Stomach (tissue), 9 donors: ENCODE results near the gene PAQR5. TPM values are rescaled to one million over a fixed set of nuclear protein-coding genes. Genes with fewer than 3 reads are reported as not detected.

Source experiments
- DNase-seq, 2 donors: peaks; one replicate each; pipeline versions ENCODE4 v3.0.0 to v3.0.0-alpha.2; 2013 to 2019
- H3K27ac ChIP-seq, 5 donors: fragments of 200-600 bp in 4 of 5; sonication (generic) in 4 of 5; one replicate each; pipeline ENCODE4 v1.5.1; 2013 to 2019; ENCODE audit warnings: mild to moderate bottlenecking in 1 of 5, moderate library complexity in 1 of 5
- H3K27me3 ChIP-seq, 3 donors: fragments of 200-600 bp; sonication (generic); one replicate each; pipeline ENCODE4 v1.5.1; 2017 to 2019; ENCODE audit warnings: mixed run types in 1 of 3
- H3K36me3 ChIP-seq, 4 donors: fragments of 200-600 bp; sonication (generic); 1 replicate in 3 of 4; 2 replicates in 1 of 4; pipeline ENCODE4 v1.5.1; 2016 to 2019
- H3K4me1 ChIP-seq, 4 donors: fragments of 200-600 bp; sonication (generic); one replicate each; pipeline ENCODE4 v1.5.1; 2016 to 2019
- H3K4me3 ChIP-seq, 4 donors: fragments of 200-600 bp; sonication (generic) in 3 of 4; one replicate each; pipeline ENCODE4 v1.5.1; 2016 to 2019; ENCODE audit warnings: mild to moderate bottlenecking in 1 of 4
- H3K9me3 ChIP-seq, 4 donors: fragments of 200-600 bp; sonication (generic); one replicate each; pipeline ENCODE4 v1.5.1; 2016 to 2019
- EP300 ChIP-seq: sonication (generic); formaldehyde crosslinking; IDR thresholded peaks from one replicate; pipeline ENCODE4 v1.6.1; 2017; ENCODE audit warnings: antibody characterized with exemption
- POLR2A ChIP-seq, 4 donors: fragments of 450-650 bp; IDR thresholded peaks; one replicate each; pipeline ENCODE4 v1.6.1; 2016; ENCODE audit warnings: antibody characterized with exemption in 4 of 4, control low read depth in 2 of 4, mild to moderate bottlenecking in 1 of 4, moderate library complexity in 1 of 4
- POLR2AphosphoS5 ChIP-seq, 3 donors: sonication (generic); formaldehyde crosslinking; IDR thresholded peaks; one replicate each; pipeline ENCODE4 v1.6.1; 2016; ENCODE audit warnings: antibody characterized with exemption in 3 of 3
- WGBS, 5 donors: extraction: QIAGEN DNeasy Blood & Tissue Kit in 3 of 5; methylation state at CpG; one replicate each; pipeline versions ENCODE4 v1.1.5 to v1.1.7; 2013 to 2018; 5-methylcytosine and 5-hydroxymethylcytosine counted together
- intact Hi-C: fragments of 100-400 bp; cut with DNase I; formaldehyde crosslinking; loops from one replicate; pipeline ENCODE4 v1.15.1; 2023; ENCODE audit warnings: low total_unique reads
- polyA plus RNA-seq, 3 donors: library from polyadenylated mRNA; stranded (reverse); fragments of 200-250 nt; gene quantifications; one replicate each; pipeline ENCODE4 v1.2.3, GENCODE V29; 2013
- total RNA-seq, 5 donors: library from RNA; depleted of rRNA; stranded (reverse); fragments of >200 nt; gene quantifications; one replicate each; pipeline versions ENCODE4 v1.1.0 to v1.2.3, GENCODE V29; 2014 to 2016
- TF ChIP-seq, protein P1 (sequence below), 7 experiments: fragments of 450-650 bp in 4 of 7; fragments of 200-600 bp in 3 of 7; sonication (generic) in 3 of 7; IDR thresholded peaks; one replicate each; pipeline ENCODE4 v1.5.1; 2016 to 2019; ENCODE audit warnings: antibody characterized with exemption in 7 of 7, control low read depth in 2 of 7, mild to moderate bottlenecking in 1 of 7
- donor health status: healthy with polysubstance abuse.
- donor health status: Bipolar disorder and iron deficiency.
- donor health status: healthy.

The PAQR5 gene
- total and polyA plus RNA-seq, 8 donors: 3.6 to 37.9 (median 7.5) TPM; not detected in 1

DNA sequence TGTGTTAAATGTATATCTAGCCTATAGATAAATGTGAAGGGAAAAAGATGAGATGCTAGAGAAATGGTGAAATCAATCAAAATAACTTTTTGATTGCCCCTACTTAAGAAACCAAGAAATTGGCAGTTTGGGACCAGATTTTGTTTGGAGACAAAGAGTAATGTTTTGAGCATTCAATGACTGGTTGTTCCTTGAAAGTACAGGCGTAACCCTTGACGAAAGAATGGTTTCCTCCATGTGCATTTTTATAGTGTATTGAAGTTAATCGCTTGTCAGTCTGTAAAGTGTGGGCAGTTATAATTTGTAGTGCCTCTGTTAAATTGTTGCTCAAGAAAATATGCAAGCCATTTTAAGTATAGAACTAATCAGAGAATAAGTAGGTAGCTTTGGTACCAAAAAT, 116.7 kb downstream of the PAQR5 start:
- Histone ChIP-seq H3K9me3 (no peaks in the 10 kb centered on the region), H3K27ac (no peak overlapping the region), H3K4me3 (peak overlapping the region in 1 of 4 donors; percentile 99), H3K36me3 (peaks cover 0 to 11% (median 2%) of the 10 kb centered on the region in 4 donors), H3K27me3 (no peaks in the 10 kb centered on the region), H3K4me1 (peaks cover 11 to 23% (median 18%) of the 10 kb centered on the region in 4 donors)
- 73 to 90% (median 88%) methylated on average over 3 of the region's 3 CpGs for WGBS, 5 donors
- TF ChIP-seq EP300 (no peak), POLR2A (IDR thresholded peaks at IDR 0.05) (no peak), POLR2AphosphoS5 (IDR thresholded peaks at IDR 0.05) (no peak)
- TF ChIP-seq, protein P1, sequence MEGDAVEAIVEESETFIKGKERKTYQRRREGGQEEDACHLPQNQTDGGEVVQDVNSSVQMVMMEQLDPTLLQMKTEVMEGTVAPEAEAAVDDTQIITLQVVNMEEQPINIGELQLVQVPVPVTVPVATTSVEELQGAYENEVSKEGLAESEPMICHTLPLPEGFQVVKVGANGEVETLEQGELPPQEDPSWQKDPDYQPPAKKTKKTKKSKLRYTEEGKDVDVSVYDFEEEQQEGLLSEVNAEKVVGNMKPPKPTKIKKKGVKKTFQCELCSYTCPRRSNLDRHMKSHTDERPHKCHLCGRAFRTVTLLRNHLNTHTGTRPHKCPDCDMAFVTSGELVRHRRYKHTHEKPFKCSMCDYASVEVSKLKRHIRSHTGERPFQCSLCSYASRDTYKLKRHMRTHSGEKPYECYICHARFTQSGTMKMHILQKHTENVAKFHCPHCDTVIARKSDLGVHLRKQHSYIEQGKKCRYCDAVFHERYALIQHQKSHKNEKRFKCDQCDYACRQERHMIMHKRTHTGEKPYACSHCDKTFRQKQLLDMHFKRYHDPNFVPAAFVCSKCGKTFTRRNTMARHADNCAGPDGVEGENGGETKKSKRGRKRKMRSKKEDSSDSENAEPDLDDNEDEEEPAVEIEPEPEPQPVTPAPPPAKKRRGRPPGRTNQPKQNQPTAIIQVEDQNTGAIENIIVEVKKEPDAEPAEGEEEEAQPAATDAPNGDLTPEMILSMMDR (IDR thresholded peaks at IDR 0.05): no peak
- intact Hi-C loops: no loop called here
- no peak for DNase-seq

DNA sequence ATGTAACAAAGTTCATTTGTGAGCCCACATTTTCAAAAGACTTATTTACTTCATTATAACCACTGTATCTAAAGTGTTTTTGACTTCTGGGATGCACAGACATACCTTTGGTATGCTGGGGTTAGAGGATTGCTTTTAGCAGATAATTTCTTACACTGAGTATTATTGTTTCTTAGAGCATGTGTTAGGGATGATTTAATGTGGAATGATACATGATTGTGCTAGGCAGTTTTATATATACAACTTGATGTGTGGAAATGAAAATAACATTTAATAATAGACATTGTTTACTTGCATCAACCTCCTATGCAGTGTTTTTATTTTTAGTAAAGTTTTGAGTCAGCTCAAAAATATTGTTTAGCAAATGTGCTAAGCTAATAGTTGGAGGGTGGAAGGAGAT, 118.9 kb downstream of the PAQR5 start:
- H3K27ac ChIP-seq: no peak overlapping the region
- no peaks in the 10 kb centered on the region for H3K9me3 ChIP-seq
- peaks cover 0 to 11% (median 2%) of the 10 kb centered on the region in 4 donors for H3K36me3 ChIP-seq
- H3K4me3 ChIP-seq: no peak overlapping the region
- intact Hi-C loops: no loop called here
- peaks cover 11 to 23% (median 18%) of the 10 kb centered on the region in 4 donors for H3K4me1 ChIP-seq
- H3K27me3 ChIP-seq: no peaks in the 10 kb centered on the region
- TF ChIP-seq POLR2AphosphoS5 (IDR thresholded peaks at IDR 0.05) (no peak), EP300 (no peak), POLR2A (IDR thresholded peaks at IDR 0.05) (no peak)
- TF ChIP-seq, protein P1 (IDR thresholded peaks at IDR 0.05): no peak
- no peak for DNase-seq

DNA sequence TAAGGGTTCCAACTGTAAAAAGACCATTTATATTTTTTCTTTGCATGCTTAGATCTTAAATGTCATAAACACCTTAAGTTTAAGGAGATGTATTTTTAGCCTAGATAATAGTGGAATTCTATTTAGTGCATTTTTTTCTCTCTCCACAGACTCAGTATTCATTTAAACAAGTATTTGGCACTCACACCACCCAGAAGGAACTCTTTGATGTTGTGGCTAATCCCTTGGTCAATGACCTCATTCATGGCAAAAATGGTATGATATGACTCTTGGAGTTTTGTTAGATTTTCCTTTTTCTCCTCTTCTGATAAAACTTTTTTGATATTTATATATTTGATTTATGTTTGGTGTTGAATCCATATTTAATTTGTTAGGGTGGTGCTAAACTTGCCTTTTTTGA, 122.8 kb downstream of the PAQR5 start:
- intact Hi-C loops: no loop called here
- TF ChIP-seq POLR2AphosphoS5 (IDR thresholded peaks at IDR 0.05) (no peak), EP300 (no peak), POLR2A (IDR thresholded peaks at IDR 0.05) (no peak)
- TF ChIP-seq, protein P1 (IDR thresholded peaks at IDR 0.05): no peak
- no peaks in the 10 kb centered on the region for H3K27me3 ChIP-seq
- no peak overlapping the region for H3K27ac ChIP-seq
- DNase-seq: no peak
- H3K9me3 ChIP-seq: no peaks in the 10 kb centered on the region
- H3K36me3 ChIP-seq: peaks cover 0 to 11% (median 2%) of the 10 kb centered on the region in 4 donors
- H3K4me1 ChIP-seq: peaks cover 0 to 12% (median 2%) of the 10 kb centered on the region in 4 donors
- H3K4me3 ChIP-seq: no peak overlapping the region

DNA sequence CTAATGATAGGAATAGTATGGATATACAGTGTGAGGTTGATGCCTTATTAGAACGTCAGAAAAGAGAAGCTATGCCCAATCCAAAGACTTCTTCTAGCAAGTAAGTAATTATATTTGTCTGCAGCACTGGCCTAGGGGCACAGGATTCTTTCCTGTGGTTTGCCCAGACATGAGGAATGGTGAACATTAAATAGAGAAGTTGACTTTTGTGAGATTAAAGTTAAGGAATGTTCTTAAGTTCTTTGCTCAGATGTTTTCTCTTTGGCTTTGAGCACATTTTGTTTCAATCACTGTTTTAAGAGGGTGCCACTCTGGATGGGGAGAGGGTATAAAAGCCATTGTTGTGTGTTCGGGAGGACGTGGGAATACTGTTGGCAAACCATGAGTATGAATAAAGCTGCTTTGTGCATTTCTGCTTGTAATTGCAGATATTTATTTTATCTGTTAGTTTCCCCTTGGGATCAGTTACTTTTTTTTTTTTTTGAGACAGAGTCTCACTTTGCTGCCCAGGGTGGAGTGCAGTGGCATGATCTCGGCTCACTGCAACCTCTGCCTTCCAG, 123.7 kb downstream of the PAQR5 start:
- Histone ChIP-seq H3K27ac (no peak overlapping the region), H3K27me3 (no peaks in the 10 kb centered on the region), H3K36me3 (peaks cover 0 to 11% (median 2%) of the 10 kb centered on the region in 4 donors), H3K9me3 (no peaks in the 10 kb centered on the region), H3K4me3 (no peak overlapping the region), H3K4me1 (peaks cover 0 to 12% (median 2%) of the 10 kb centered on the region in 4 donors)
- intact Hi-C loops: no loop called here
- TF ChIP-seq EP300 (no peak), POLR2AphosphoS5 (IDR thresholded peaks at IDR 0.05) (no peak), POLR2A (IDR thresholded peaks at IDR 0.05) (no peak)
- TF ChIP-seq, protein P1 (IDR thresholded peaks at IDR 0.05): no peak
- 81 to 91% (median 84%) methylated on average over 4 of the region's 4 CpGs for WGBS, 5 donors
- no peak for DNase-seq
